Neural crest cell (in vitro differentiated cells): ENCODE results near the gene SOST. TPM values are rescaled to one million over a fixed set of nuclear protein-coding genes. Genes with fewer than 3 reads are reported as not detected.
A peak's percentile ranks its signal among the peaks of the same experiment; 100 is the strongest.

ENCODE experiments used
- DNase-seq: peaks from one replicate; pipeline ENCODE4 v3.0.0; 2021; ENCODE audit warnings: low read depth, mixed read lengths, low spot score
- H3K27ac Mint-ChIP-seq: one replicate; pipeline ENCODE4 v1.8.0; 2021; ENCODE audit warnings: mild to moderate bottlenecking, mixed read lengths; ENCODE audit not compliant: unreplicated experiment
- H3K27me3 Mint-ChIP-seq: 2 replicates; pipeline ENCODE4 v1.8.0; 2021; ENCODE audit warnings: low read depth, mild to moderate bottlenecking, mixed read lengths
- H3K36me3 Mint-ChIP-seq: 2 replicates; pipeline ENCODE4 v1.8.0; 2021; ENCODE audit warnings: low read depth, mild to moderate bottlenecking, mixed read lengths
- H3K4me1 Mint-ChIP-seq: 2 replicates; pipeline ENCODE4 v1.8.0; 2021; ENCODE audit warnings: mixed read lengths
- H3K4me3 Mint-ChIP-seq: one replicate; pipeline ENCODE4 v1.8.0; 2021; ENCODE audit warnings: mild to moderate bottlenecking, mixed read lengths
- H3K9me3 Mint-ChIP-seq: 2 replicates; pipeline ENCODE4 v1.8.0; 2021; ENCODE audit warnings: mixed read lengths
- long read RNA-seq: library from polyadenylated mRNA; unstranded; transcript quantifications from one replicate; pipeline ENCODE4 v2.0.0, GENCODE V29; 2020
- total RNA-seq: library from RNA; stranded (reverse); gene quantifications from 2 replicates; pipeline ENCODE4 v1.2.1, GENCODE V29; 2021
- TF ChIP-seq, protein P1 (sequence below): fragments of 200-600 bp; sonication (generic); conservative IDR thresholded peaks from 2 replicates; pipeline ENCODE4 v1.5.0; 2021; ENCODE audit warnings: antibody characterized with exemption, mild to moderate bottlenecking

SOST gene
- total RNA-seq = not detected in 2 replicates
- long read RNA-seq = 0 reads

- DNase-seq = no peak
- Mint-ChIP-seq H3K27ac (peak within 1 kb of the TSS; percentile 6), H3K4me3 (no peak within 1 kb of the TSS), H3K36me3 (no peaks in the 10 kb centered on the region), H3K27me3 (peaks cover 5% of the 10 kb centered on the region), H3K4me1 (peaks cover 37% of the 10 kb centered on the region), H3K9me3 (no peaks in the 10 kb centered on the region)
- TF ChIP-seq, protein P1, sequence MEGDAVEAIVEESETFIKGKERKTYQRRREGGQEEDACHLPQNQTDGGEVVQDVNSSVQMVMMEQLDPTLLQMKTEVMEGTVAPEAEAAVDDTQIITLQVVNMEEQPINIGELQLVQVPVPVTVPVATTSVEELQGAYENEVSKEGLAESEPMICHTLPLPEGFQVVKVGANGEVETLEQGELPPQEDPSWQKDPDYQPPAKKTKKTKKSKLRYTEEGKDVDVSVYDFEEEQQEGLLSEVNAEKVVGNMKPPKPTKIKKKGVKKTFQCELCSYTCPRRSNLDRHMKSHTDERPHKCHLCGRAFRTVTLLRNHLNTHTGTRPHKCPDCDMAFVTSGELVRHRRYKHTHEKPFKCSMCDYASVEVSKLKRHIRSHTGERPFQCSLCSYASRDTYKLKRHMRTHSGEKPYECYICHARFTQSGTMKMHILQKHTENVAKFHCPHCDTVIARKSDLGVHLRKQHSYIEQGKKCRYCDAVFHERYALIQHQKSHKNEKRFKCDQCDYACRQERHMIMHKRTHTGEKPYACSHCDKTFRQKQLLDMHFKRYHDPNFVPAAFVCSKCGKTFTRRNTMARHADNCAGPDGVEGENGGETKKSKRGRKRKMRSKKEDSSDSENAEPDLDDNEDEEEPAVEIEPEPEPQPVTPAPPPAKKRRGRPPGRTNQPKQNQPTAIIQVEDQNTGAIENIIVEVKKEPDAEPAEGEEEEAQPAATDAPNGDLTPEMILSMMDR = no peak
These were observed at the start of gene SOST for GRCh38 chr17:43758497-43759174. SOST (minus strand) TSS chr17:43758791; CDS start chr17:43758741, 50 bp downstream.

DNA sequence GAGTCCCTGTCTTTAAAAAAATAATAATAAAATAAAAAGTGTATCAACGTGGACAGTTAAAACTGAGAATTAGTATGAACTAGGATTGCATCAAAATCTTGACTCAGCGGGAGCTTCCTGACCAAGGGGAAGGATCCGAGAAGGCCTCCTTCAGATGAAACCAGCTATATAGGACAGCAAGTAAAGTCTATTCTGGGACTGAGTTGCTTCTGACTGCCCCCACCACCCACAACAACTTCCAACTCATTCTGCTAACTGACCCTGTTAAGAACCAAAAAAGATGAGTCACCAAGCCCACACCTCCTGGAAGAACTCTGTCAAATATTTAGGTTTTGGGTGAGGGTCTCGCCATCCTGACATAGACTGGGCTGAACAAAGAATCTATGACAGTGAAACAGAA is 49.5 kb upstream of the SOST start:
- Mint-ChIP-seq H3K9me3 (no peaks in the 10 kb centered on the region), H3K4me1 (no peaks in the 10 kb centered on the region), H3K36me3 (peaks cover 7% of the 10 kb centered on the region), H3K27ac (no peak overlapping the region), H3K4me3 (no peak overlapping the region), H3K27me3 (no peaks in the 10 kb centered on the region)
- DNase-seq = no peak
- TF ChIP-seq, protein P1 = no peak

GRCh38 chr17:43805117-43805516 is 46.5 kb upstream of the SOST start:
- H3K4me3 Mint-ChIP-seq = no peak overlapping the region
- TF ChIP-seq, protein P1 = no peak
- H3K27ac Mint-ChIP-seq = no peak overlapping the region
- DNase-seq = no peak
- no peaks in the 10 kb centered on the region for H3K9me3 Mint-ChIP-seq
- peaks cover 5% of the 10 kb centered on the region for H3K4me1 Mint-ChIP-seq
- no peaks in the 10 kb centered on the region for H3K27me3 Mint-ChIP-seq
- H3K36me3 Mint-ChIP-seq = peaks cover 7% of the 10 kb centered on the region

DNA sequence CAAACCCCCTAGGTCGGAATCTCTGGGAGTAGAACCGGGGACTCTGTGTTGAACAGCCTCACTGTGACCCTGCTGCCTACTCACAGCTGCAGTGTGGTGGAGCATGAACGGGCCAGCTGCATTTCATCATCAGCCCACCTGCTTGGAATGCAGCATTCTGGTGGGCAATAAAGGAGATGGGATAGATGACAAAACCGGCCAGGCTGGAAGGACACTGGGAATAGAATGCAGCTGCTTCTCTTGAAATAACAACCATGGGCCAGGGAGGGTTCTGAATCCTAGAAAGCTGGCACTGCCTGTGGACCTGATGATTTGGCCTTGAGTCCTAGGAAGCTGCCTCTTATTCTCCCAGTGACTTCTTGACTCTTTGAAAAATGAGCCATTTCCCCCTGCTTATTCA is 45.2 kb upstream of the SOST start:
- Mint-ChIP-seq H3K27me3 (no peaks in the 10 kb centered on the region), H3K4me1 (peaks cover 5% of the 10 kb centered on the region), H3K4me3 (no peak overlapping the region), H3K36me3 (peaks cover 7% of the 10 kb centered on the region), H3K9me3 (no peaks in the 10 kb centered on the region), H3K27ac (no peak overlapping the region)
- TF ChIP-seq, protein P1 = no peak
- DNase-seq = no peak

- Mint-ChIP-seq H3K27ac (no peak overlapping the region), H3K4me3 (no peak overlapping the region), H3K4me1 (peaks cover 5% of the 10 kb centered on the region), H3K9me3 (peaks cover 3% of the 10 kb centered on the region), H3K36me3 (peaks cover 7% of the 10 kb centered on the region), H3K27me3 (peaks cover 4% of the 10 kb centered on the region)
- DNase-seq = no peak
- TF ChIP-seq, protein P1 = no peak
These were observed 43.3 kb upstream of the SOST start for GRCh38 chr17:43801844-43802243.
